Spleen (tissue), 7 donors: ENCODE data around the gene WDR26.

Source experiments
- POLR2A ChIP-seq, 3 donors: fragments of 450-650 bp; IDR thresholded peaks; one replicate each; pipeline ENCODE4 v1.5.1; 2017; ENCODE audit warnings: antibody characterized with exemption in 3 of 3, mild to moderate bottlenecking in 1 of 3
- TF ChIP-seq, protein P1 (sequence below), 11 experiments: fragments of 200-600 bp in 7 of 11; fragments of 450-650 bp in 4 of 11; sonication (generic) in 4 of 11; IDR thresholded peaks in 8 of 11; conservative IDR thresholded peaks in 3 of 11; 1 replicate in 7 of 11; 2 replicates in 4 of 11; pipeline versions ENCODE4 v1.4.0 to v1.8.0; 2016 to 2021; ENCODE audit warnings: antibody characterized with exemption in 11 of 11, inconsistent platforms in 4 of 11, mild to moderate bottlenecking in 1 of 11
- donor health status: DM: no; HTN: no; CAD: no; lungs with moderate emphysema.
- donor health status: DM: no; HTN: no; CAD: no.
- donor health status: DM: no; HTN: no; CAD: no.

DNA sequence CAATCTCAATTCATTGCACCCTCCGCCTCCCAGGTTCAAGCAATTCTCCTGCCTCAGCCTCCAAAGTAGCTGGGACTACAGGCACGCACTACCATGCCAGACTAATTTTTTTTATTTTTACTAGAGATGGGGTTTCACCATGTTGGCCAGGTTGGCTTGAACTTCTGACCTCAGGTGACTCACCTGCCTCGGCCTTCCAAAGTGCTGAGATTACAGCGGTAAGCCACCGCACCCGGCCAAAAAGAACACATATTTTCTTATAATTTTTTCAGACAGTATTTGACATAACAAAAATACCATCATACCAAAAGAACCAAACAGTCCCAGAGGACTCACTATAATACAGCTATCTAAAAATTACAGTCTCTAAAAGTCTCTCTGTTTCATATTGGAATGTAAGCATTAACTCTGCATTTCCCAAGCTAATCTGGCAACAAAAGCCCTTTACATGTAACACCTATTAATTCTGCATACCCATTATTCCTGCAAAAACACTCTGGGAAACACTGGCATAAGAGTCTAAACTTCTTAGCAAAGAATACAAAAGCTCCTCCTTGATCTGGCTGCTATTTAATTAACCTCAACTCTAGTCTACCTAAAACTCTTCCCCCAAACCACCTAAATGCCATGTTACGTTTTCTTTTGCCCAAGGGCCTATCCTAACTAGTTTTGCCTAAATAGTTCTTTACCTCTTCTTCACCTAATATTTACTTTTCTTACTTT is 26.9 kb downstream of the WDR26 start:
- TF ChIP-seq, protein P1, sequence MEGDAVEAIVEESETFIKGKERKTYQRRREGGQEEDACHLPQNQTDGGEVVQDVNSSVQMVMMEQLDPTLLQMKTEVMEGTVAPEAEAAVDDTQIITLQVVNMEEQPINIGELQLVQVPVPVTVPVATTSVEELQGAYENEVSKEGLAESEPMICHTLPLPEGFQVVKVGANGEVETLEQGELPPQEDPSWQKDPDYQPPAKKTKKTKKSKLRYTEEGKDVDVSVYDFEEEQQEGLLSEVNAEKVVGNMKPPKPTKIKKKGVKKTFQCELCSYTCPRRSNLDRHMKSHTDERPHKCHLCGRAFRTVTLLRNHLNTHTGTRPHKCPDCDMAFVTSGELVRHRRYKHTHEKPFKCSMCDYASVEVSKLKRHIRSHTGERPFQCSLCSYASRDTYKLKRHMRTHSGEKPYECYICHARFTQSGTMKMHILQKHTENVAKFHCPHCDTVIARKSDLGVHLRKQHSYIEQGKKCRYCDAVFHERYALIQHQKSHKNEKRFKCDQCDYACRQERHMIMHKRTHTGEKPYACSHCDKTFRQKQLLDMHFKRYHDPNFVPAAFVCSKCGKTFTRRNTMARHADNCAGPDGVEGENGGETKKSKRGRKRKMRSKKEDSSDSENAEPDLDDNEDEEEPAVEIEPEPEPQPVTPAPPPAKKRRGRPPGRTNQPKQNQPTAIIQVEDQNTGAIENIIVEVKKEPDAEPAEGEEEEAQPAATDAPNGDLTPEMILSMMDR (IDR thresholded peaks at IDR 0.05 in 8 of 11, conservative IDR thresholded peaks at IDR 0.05 in 3 of 11) = no peak
- TF ChIP-seq POLR2A (IDR thresholded peaks at IDR 0.05) = no peak
